HCT116 (cell line): Measurements from ENCODE around the gene MFRP. TPM values are rescaled to one million over a fixed set of nuclear protein-coding genes. Genes with fewer than 3 reads are reported as not detected.
A peak's percentile ranks its signal among the peaks of the same experiment; 100 is the strongest.

Experiments used
- ATAC-seq: fragments of 200-7000 bp; cut with Tn5 transposase; 2 replicates; pipeline ENCODE4 v1.9.1; 2020; ENCODE audit warnings: mild to moderate bottlenecking, moderate library complexity
- BruUV-seq: library from RNA; stranded (reverse); fragments of 400-500 nt; replicated peaks from 2 replicates; lab custom pipeline; 2021; lab: Mats Ljungman, UMichigan
- CTCF ChIA-PET: fragments of 300-600 bp; sonication (Branson Sonifier 250); formaldehyde crosslinking; loops from one replicate; lab custom pipeline; 2021; ENCODE audit warnings: antibody characterized with exemption; lab: Charles Lee
- POLR2A ChIA-PET: fragments of 300-600, 350-600 bp; sonication (Branson Sonifier 250); formaldehyde crosslinking; loops from one replicate; lab custom pipeline; 2021; ENCODE audit warnings: antibody characterized with exemption; lab: Charles Lee
- RAD21 ChIA-PET, 2 experiments: fragments of 300-600 bp; sonication (Branson Sonifier 250); formaldehyde crosslinking; loops; one replicate each; lab custom pipeline; 2023; ENCODE audit warnings: low total read pairs in 2 of 2; ENCODE audit not compliant: uncharacterized antibody in 2 of 2, unreplicated experiment in 2 of 2, low non-redundant PET in 1 of 2; lab: Charles Lee
- DNase-seq: peaks from one replicate; pipeline ENCODE4 v3.0.0-alpha.2; 2010; ENCODE audit warnings: low read depth, low spot score
- H2AFZ ChIP-seq: fragments of 200-600 bp; shearing (Covaris generic), sonication (generic); 2 replicates; pipeline ENCODE4 v1.6.1; 2017; ENCODE audit warnings: low read depth, mixed run types, mixed read lengths, antibody characterized with exemption, low read length; ENCODE audit not compliant: poor library complexity, severe bottlenecking
- H3K27ac ChIP-seq: 2 replicates; pipeline ENCODE4 v1.5.1; 2012; ENCODE audit warnings: low read depth, low read length
- H3K27me3 ChIP-seq: fragments of 200-600 bp; sonication (generic); 2 replicates; pipeline ENCODE4 v1.6.1; 2016; ENCODE audit warnings: mixed run types, low read length, mixed read lengths; ENCODE audit not compliant: insufficient read depth
- H3K36me3 ChIP-seq, 2 experiments: fragments of 200-500 bp in 1 of 2; fragments of 200-600 bp in 1 of 2; sonication (Bioruptor generic) in 1 of 2; sonication (generic) in 1 of 2; 2 replicates each; pipeline versions ENCODE4 v1.5.1 to v1.6.1; 2014 to 2016; ENCODE audit warnings: low read length in 2 of 2, inconsistent platforms in 1 of 2, mixed read lengths in 1 of 2, mixed run types in 1 of 2; ENCODE audit not compliant: insufficient read depth in 2 of 2, control insufficient read depth in 1 of 2
- H3K4me1 ChIP-seq, 2 experiments: fragments of 200-600 bp in 1 of 2; sonication (generic) in 1 of 2; 2 replicates each; pipeline versions ENCODE4 v1.5.1 to v1.6.1; 2012 to 2017; ENCODE audit warnings: low read length in 2 of 2, inconsistent platforms in 1 of 2, mild to moderate bottlenecking in 1 of 2, mixed read lengths in 1 of 2, mixed run types in 1 of 2, moderate library complexity in 1 of 2; ENCODE audit not compliant: insufficient read depth in 2 of 2, control insufficient read depth in 1 of 2
- H3K4me2 ChIP-seq: fragments of 200-600 bp; sonication (generic); 2 replicates; pipeline ENCODE4 v1.6.1; 2017; ENCODE audit warnings: mixed run types, low read length, mixed read lengths
- H3K4me3 ChIP-seq, 2 experiments: fragments of 200-600 bp in 1 of 2; sonication (generic) in 1 of 2; replicated peaks in 1 of 2; 2 replicates each; pipeline ENCODE4 v1.5.1; 2011 to 2016; ENCODE audit warnings: low read length in 2 of 2, control low read depth in 1 of 2, low read depth in 1 of 2, mild to moderate bottlenecking in 1 of 2, mixed read lengths in 1 of 2, mixed run types in 1 of 2
- H3K79me2 ChIP-seq: fragments of 200-600 bp; sonication (generic); 2 replicates; pipeline ENCODE4 v1.6.1; 2017; ENCODE audit warnings: mild to moderate bottlenecking, mixed run types, low read length, moderate library complexity, mixed read lengths; ENCODE audit not compliant: insufficient read depth
- H3K9ac ChIP-seq: fragments of 200-600 bp; sonication (generic); 2 replicates; pipeline ENCODE4 v1.6.1; 2016; ENCODE audit warnings: low read length, mixed read lengths
- H3K9me2 ChIP-seq: fragments of 200-600 bp; sonication (generic), shearing (Covaris generic); 2 replicates; pipeline ENCODE4 v1.6.1; 2017; ENCODE audit warnings: mixed run types, mild to moderate bottlenecking, moderate library complexity; ENCODE audit not compliant: insufficient read depth
- H3K9me3 ChIP-seq, 2 experiments: fragments of 200-500 bp in 1 of 2; fragments of 200-600 bp in 1 of 2; sonication (Bioruptor generic) in 1 of 2; sonication (generic) in 1 of 2; 2 replicates each; pipeline ENCODE4 v1.6.1; 2014 to 2017; ENCODE audit warnings: low read length in 2 of 2, mixed read lengths in 2 of 2, inconsistent platforms in 1 of 2, low read depth in 1 of 2, mild to moderate bottlenecking in 1 of 2, mixed run types in 1 of 2, moderate library complexity in 1 of 2; ENCODE audit not compliant: control insufficient read depth in 1 of 2, insufficient read depth in 1 of 2
- H4K20me1 ChIP-seq: fragments of 200-600 bp; sonication (generic), shearing (Covaris generic); 2 replicates; pipeline ENCODE4 v1.6.1; 2017; ENCODE audit warnings: mixed run types, mild to moderate bottlenecking, moderate library complexity; ENCODE audit not compliant: insufficient read depth
- CBX3 ChIP-seq: IDR thresholded peaks from 2 replicates; pipeline ENCODE4 v1.6.1; 2012; ENCODE audit warnings: low read depth
- CEBPB ChIP-seq: IDR thresholded peaks from 2 replicates; pipeline ENCODE4 v1.6.1; 2012; ENCODE audit warnings: low read depth
- EGR1 ChIP-seq: IDR thresholded peaks from 2 replicates; pipeline ENCODE4 v1.6.1; 2012; ENCODE audit warnings: low read depth
- ELF1 ChIP-seq: IDR thresholded peaks from 2 replicates; pipeline ENCODE4 v1.6.1; 2012; ENCODE audit warnings: low read depth, borderline replicate concordance
- EZH2 ChIP-seq: fragments of 200-600 bp; sonication (generic); IDR thresholded peaks from 2 replicates; pipeline ENCODE4 v1.6.1; 2017; ENCODE audit warnings: antibody characterized with exemption, mixed run types
- JUND ChIP-seq: IDR thresholded peaks from 2 replicates; pipeline ENCODE4 v1.6.1; 2012
- POLR2A ChIP-seq: IDR thresholded peaks from 2 replicates; pipeline ENCODE4 v1.7.0; 2011; ENCODE audit warnings: borderline replicate concordance; ENCODE audit not compliant: insufficient read depth, insufficient read length; ENCODE audit errors: extremely low read depth
- SIN3A ChIP-seq: IDR thresholded peaks from 2 replicates; pipeline ENCODE4 v1.6.1; 2012; ENCODE audit warnings: low read depth
- YY1 ChIP-seq: IDR thresholded peaks from 2 replicates; pipeline ENCODE4 v1.6.1; 2011; ENCODE audit warnings: low read length, low read depth, moderate library complexity, mild to moderate bottlenecking; ENCODE audit not compliant: insufficient replicate concordance; ENCODE audit errors: extremely low read depth
- ZFX ChIP-seq: fragments of 450-650 bp; IDR thresholded peaks from 2 replicates; pipeline ENCODE4 v1.6.1; 2017
- ZNF274 ChIP-seq: fragments of 200-500 bp; sonication (Bioruptor generic); IDR thresholded peaks from 2 replicates; pipeline ENCODE4 v1.6.1; 2014; ENCODE audit warnings: mild to moderate bottlenecking, low read depth, low read length, inconsistent platforms
- intact Hi-C: fragments of 100-400 bp; cut with micrococcal nuclease; formaldehyde crosslinking; loops from 2 replicates; pipeline ENCODE4 v1.10.0; 2022
- total RNA-seq: library from RNA; stranded (reverse); gene quantifications from one replicate; pipeline ENCODE4 v1.2.1, GENCODE V29; 2021; ENCODE audit not compliant: unreplicated experiment
- TF ChIP-seq, protein P1 (sequence below): IDR thresholded peaks from 2 replicates; pipeline ENCODE4 v1.6.1; 2011; ENCODE audit warnings: mild to moderate bottlenecking, low read length, moderate library complexity; ENCODE audit not compliant: insufficient replicate concordance; ENCODE audit errors: extremely low read depth
- TF ChIP-seq, protein P2 (sequence below), 3 experiments: fragments of 200-600 bp in 1 of 3; sonication (generic) in 1 of 3; IDR thresholded peaks in 2 of 3; conservative IDR thresholded peaks in 1 of 3; 2 replicates each; pipeline ENCODE4 v1.5.1; 2012 to 2017; ENCODE audit warnings: low read depth in 2 of 3, low read length in 2 of 3, antibody characterized with exemption in 1 of 3, borderline replicate concordance in 1 of 3, control low read depth in 1 of 3, mild to moderate bottlenecking in 1 of 3, mixed read lengths in 1 of 3, mixed run types in 1 of 3, moderate library complexity in 1 of 3; ENCODE audit not compliant: insufficient read depth in 1 of 3
- TF ChIP-seq, protein P3 (sequence below): IDR thresholded peaks from 2 replicates; pipeline ENCODE4 v1.6.1; 2012

MFRP gene
- total RNA-seq, 1 experiment from 2014 or later: not detected

DNA sequence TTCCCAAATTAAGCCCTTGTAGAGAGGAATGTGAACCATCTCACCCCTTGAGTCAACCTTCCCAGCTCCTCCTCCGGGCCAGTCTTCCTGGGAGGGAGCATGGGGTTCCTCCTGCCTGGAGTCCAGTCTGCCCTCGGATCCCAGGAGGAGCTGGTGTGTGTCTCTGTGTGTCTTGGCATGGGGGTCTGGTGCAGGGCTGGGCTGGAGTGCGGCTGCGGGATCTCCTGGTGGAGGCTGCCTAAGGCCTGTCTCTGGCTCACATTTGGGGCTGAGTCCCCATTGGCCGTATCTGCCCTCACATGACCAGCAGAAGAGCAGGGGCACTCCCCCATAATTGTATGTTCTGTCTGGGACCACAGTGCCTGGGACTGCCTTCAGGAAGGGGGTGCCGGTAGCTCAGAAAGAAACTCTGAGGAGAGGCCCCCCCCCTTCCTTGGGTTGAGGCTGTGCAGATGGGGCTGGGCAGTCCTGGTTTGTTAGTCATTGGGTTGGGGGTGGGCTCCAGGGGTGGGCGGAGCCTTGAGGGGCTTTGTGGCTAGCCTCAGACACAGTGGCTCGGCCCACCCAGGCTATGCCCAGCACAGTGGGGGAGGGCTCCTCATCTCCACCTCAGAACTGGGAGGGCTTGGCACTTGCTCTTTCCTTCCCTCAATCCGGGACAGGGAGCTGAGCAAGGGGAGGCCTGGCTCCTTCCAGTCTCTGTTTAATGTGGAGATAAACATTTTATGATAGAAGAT is 8.8 kb downstream of the MFRP start:
- CTCF ChIA-PET: interaction anchor here (0.6 to 3.9 kb wide), 36 partner anchors 10 to 282 kb away, joined by 3 to 68 read pairs (median 4); partner anchors contain the start of genes C2CD2L, CBL, HMBS and MCAM
- H3K9ac ChIP-seq: no peak overlapping the region

GRCh38 chr11:119336744-119337469 is 9.6 kb downstream of the MFRP start:
- ChIA-PET CTCF (interaction anchor here (1.6 to 3.9 kb wide), 5 partner anchors 10 to 192 kb away, joined by 4 to 68 read pairs (median 14); no protein-coding TSS in a partner anchor), POLR2A (interaction anchor here (0.6 kb wide), 1 partner anchor 8 kb away, joined by 3 read pairs; no protein-coding TSS in a partner anchor), RAD21 (no interaction called here)
- BruUV-seq: no TSS peak
- Histone ChIP-seq H3K4me2 (no peak overlapping the region), H3K79me2 (peaks cover 30% of the 10 kb centered on the region), H3K36me3 (peaks cover 0 to 12% of the 10 kb centered on the region in 2 experiments; a peak in 2 of 4 replicates), H2AFZ (no peak overlapping the region), H3K4me3 (no peak overlapping the region), H3K9ac (no peak overlapping the region), H3K9me2 (no peaks in the 10 kb centered on the region), H3K9me3 (no peaks in the 10 kb centered on the region), H3K27ac (no peak overlapping the region), H4K20me1 (no peaks in the 10 kb centered on the region), H3K27me3 (no peaks in the 10 kb centered on the region), H3K4me1 (peaks cover 9 to 51% of the 10 kb centered on the region in 2 experiments)
- intact Hi-C loops: no loop called here
- DNase-seq (no peak), ATAC-seq (no peak)
- TF ChIP-seq YY1 (no peak), CBX3 (no peak), CEBPB (no peak), EGR1 (no peak), ZFX (no peak), JUND (no peak), ELF1 (no peak)
- TF ChIP-seq, protein P1, sequence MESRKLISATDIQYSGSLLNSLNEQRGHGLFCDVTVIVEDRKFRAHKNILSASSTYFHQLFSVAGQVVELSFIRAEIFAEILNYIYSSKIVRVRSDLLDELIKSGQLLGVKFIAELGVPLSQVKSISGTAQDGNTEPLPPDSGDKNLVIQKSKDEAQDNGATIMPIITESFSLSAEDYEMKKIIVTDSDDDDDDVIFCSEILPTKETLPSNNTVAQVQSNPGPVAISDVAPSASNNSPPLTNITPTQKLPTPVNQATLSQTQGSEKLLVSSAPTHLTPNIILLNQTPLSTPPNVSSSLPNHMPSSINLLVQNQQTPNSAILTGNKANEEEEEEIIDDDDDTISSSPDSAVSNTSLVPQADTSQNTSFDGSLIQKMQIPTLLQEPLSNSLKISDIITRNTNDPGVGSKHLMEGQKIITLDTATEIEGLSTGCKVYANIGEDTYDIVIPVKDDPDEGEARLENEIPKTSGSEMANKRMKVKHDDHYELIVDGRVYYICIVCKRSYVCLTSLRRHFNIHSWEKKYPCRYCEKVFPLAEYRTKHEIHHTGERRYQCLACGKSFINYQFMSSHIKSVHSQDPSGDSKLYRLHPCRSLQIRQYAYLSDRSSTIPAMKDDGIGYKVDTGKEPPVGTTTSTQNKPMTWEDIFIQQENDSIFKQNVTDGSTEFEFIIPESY: no peak
- TF ChIP-seq, protein P2, sequence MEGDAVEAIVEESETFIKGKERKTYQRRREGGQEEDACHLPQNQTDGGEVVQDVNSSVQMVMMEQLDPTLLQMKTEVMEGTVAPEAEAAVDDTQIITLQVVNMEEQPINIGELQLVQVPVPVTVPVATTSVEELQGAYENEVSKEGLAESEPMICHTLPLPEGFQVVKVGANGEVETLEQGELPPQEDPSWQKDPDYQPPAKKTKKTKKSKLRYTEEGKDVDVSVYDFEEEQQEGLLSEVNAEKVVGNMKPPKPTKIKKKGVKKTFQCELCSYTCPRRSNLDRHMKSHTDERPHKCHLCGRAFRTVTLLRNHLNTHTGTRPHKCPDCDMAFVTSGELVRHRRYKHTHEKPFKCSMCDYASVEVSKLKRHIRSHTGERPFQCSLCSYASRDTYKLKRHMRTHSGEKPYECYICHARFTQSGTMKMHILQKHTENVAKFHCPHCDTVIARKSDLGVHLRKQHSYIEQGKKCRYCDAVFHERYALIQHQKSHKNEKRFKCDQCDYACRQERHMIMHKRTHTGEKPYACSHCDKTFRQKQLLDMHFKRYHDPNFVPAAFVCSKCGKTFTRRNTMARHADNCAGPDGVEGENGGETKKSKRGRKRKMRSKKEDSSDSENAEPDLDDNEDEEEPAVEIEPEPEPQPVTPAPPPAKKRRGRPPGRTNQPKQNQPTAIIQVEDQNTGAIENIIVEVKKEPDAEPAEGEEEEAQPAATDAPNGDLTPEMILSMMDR (IDR thresholded peaks at IDR 0.05 in 2 of 3, conservative IDR thresholded peaks at IDR 0.05 in 1 of 3; ENCODE audit: borderline replicate concordance in 1 of 3, insufficient read depth in 1 of 3, low read depth in 2 of 3, low read length in 2 of 3): no peak

More for the DNA sequence above, 8.8 kb downstream of the MFRP start:
- Histone ChIP-seq H4K20me1 (no peaks in the 10 kb centered on the region), H3K27ac (peak overlapping the region; percentile 13), H3K27me3 (no peaks in the 10 kb centered on the region), H3K9me2 (no peaks in the 10 kb centered on the region), H3K9me3 (no peaks in the 10 kb centered on the region), H3K4me3 (no peak overlapping the region), H3K4me1 (peaks cover 9 to 51% of the 10 kb centered on the region in 2 experiments), H3K4me2 (peak overlapping the region; percentile 41), H3K36me3 (peaks cover 0 to 12% of the 10 kb centered on the region in 2 experiments; a peak in 2 of 4 replicates), H2AFZ (no peak overlapping the region), H3K79me2 (peaks cover 30% of the 10 kb centered on the region)
- ChIA-PET POLR2A (interaction anchor here (0.6 to 1.4 kb wide), 8 partner anchors 23 to 305 kb away, joined by 3 to 7 read pairs (median 4); no protein-coding TSS in a partner anchor), RAD21 (interaction anchor here (0.7 to 1.3 kb wide), 6 partner anchors 16 to 272 kb away, joined by 3 to 4 read pairs (median 4); partner anchors contain the start of gene MCAM (in 1 of the 2))
- intact Hi-C loops: no loop called here
- DNase-seq: no peak
- no TSS peak for BruUV-seq
- peak; percentile 13 for ATAC-seq
- no peak for TF ChIP-seq YY1
- TF ChIP-seq SIN3A: no peak
- TF ChIP-seq ELF1: no peak
- TF ChIP-seq ZNF274: no peak
- TF ChIP-seq POLR2A: no peak
- TF ChIP-seq EZH2: no peak
- TF ChIP-seq, protein P3, sequence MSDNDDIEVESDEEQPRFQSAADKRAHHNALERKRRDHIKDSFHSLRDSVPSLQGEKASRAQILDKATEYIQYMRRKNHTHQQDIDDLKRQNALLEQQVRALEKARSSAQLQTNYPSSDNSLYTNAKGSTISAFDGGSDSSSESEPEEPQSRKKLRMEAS: no peak
